Psoas muscle (tissue), 8 donors: Measurements from ENCODE around the gene P2RX1. TPM values are rescaled to one million over a fixed set of nuclear protein-coding genes. Genes with fewer than 3 reads are reported as not detected.
"Not testable (repeated sequence)": the region's sequence is repeated elsewhere in the genome, so short reads cannot be mapped to it uniquely, and the experiment has no call there.

Source experiments
- ATAC-seq, 4 donors: fragments of 200-7000 bp; cut with Tn5 transposase; one replicate each; pipeline ENCODE4 v1.9.1; 2020; ENCODE audit warnings: moderate library complexity in 3 of 4, mild to moderate bottlenecking in 2 of 4
- DNase-seq, 2 donors: peaks; one replicate each; pipeline ENCODE4 v3.0.0-alpha.2; 2020
- H3K27ac ChIP-seq: fragments of 200-600 bp; one replicate; pipeline ENCODE4 v1.8.0; 2022
- H3K27me3 ChIP-seq, 3 donors: fragments of 200-600 bp in 1 of 3; one replicate each; pipeline versions ENCODE4 v1.6.1 to v1.8.0; 2013 to 2022; ENCODE audit warnings: low read length in 2 of 3, mild to moderate bottlenecking in 2 of 3, moderate library complexity in 1 of 3; ENCODE audit not compliant: insufficient read depth in 3 of 3
- H3K36me3 ChIP-seq, 2 donors: fragments of 200-600 bp in 1 of 2; one replicate each; pipeline versions ENCODE4 v1.6.1 to v1.8.0; 2013 to 2022; ENCODE audit warnings: low read depth in 1 of 2, mild to moderate bottlenecking in 1 of 2, moderate library complexity in 1 of 2; ENCODE audit not compliant: insufficient read depth in 1 of 2
- H3K4me1 ChIP-seq: fragments of 200-600 bp; one replicate; pipeline ENCODE4 v1.8.0; 2022
- H3K4me3 ChIP-seq: fragments of 200-600 bp; one replicate; pipeline ENCODE4 v1.8.0; 2022; ENCODE audit warnings: mild to moderate bottlenecking
- H3K9me3 ChIP-seq: fragments of 200-600 bp; one replicate; pipeline ENCODE4 v1.8.0; 2022
- CTCF ChIP-seq: fragments of 200-600 bp; IDR thresholded peaks from one replicate; pipeline ENCODE4 v1.8.0; 2022; ENCODE audit warnings: antibody characterized with exemption
- WGBS, 3 donors: extraction: QIAGEN DNeasy Blood & Tissue Kit; methylation state at CpG; one replicate each; pipeline versions ENCODE4 v1.1.6 to v1.1.7; 2013; 5-methylcytosine and 5-hydroxymethylcytosine counted together
- intact Hi-C, 2 donors: fragments of 100-400 bp; cut with DNase I; formaldehyde crosslinking; loops; one replicate each; pipeline versions ENCODE4 v1.11.0 to v1.14.2; 2022
- polyA plus RNA-seq, 3 donors: library from polyadenylated mRNA; stranded (reverse); fragments of 200-250 nt; gene quantifications; one replicate each; pipeline ENCODE4 v1.2.3, GENCODE V29; 2013
- total RNA-seq, 4 donors: library from RNA; stranded (reverse); fragmentation: NEBNext Ultra II Directional in 2 of 4; extraction: Animal tissue kit (Norgen Biotek cat#: 25700) in 2 of 4; gene quantifications; one replicate each; pipeline versions ENCODE4 v1.2.1 to v1.2.4, GENCODE V29; 2021 to 2023
- donor health status: healthy with polysubstance abuse.
- donor health status: DM: no; HTN: no; CAD: no; lungs with moderate emphysema.
- donor health status: Bipolar disorder and iron deficiency.
- donor health status: healthy.
- donor health status: DM: yes; HTN: yes; CAD: no.
- donor health status: DM: no; HTN: no; CAD: no.
- donor health status: DM: no; HTN: no; CAD: no.
- donor health status: DM: yes; HTN: yes; CAD: no.

P2RX1 gene
- total and polyA plus RNA-seq, 7 donors = 0.06 to 0.94 (median 0.18) TPM

DNA sequence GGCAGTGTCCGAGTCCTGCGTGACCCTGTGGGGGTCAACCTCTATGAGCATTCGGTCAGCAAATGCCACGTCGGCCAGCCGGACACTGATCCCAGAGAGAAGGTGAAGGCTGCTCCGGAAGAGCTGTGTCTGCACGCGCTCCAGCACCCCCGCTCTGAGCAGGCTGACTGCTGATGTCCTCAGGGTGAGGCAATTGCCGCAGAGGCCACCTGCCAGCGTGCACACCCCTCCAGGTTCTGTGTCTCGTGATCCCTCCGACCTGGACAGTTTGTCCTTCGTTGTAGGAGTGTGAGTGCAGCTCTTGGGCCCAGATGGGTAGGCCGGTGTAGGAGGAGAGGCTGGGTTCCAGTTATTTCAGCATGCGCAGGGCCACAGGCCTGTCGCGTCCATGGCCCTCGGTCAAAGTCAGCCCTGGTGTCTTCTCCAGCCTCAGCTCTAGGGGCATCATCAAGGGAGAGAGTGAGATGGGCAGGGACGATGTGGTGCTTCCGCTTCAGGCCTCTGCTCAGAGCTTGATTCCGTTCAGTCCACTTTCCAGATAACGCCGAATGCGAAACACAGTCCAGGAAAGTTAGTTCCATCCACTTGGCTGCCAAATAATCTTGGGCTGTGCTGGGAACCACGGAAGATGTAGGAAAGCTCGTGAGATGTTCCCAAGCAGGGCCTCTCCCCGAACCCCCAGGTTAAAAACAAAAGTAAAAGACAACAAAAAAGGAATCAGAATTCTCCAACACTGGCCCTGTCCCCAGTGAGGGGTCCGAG is 55.1 kb downstream of the P2RX1 start:
- peaks cover 0 to 11% of the 10 kb centered on the region in 2 donors for H3K36me3 ChIP-seq
- no peak overlapping the region for H3K27ac ChIP-seq
- DNase-seq (no peak), ATAC-seq (no peak)
- H3K27me3 ChIP-seq = peaks cover 0 to 6% (median 0%) of the 10 kb centered on the region in 3 donors
- TF ChIP-seq CTCF = no peak
- no peaks in the 10 kb centered on the region for H3K9me3 ChIP-seq
- no peak overlapping the region for H3K4me3 ChIP-seq
- no peaks in the 10 kb centered on the region for H3K4me1 ChIP-seq
- intact Hi-C loops = loop anchor here in 1 of 2 donors (5.0 kb wide), 1 partner anchor 51 kb away; no protein-coding TSS in a partner anchor
- WGBS, 3 donors = 91 to 94% (median 94%) methylated on average over 30 of the region's 30 CpGs

DNA sequence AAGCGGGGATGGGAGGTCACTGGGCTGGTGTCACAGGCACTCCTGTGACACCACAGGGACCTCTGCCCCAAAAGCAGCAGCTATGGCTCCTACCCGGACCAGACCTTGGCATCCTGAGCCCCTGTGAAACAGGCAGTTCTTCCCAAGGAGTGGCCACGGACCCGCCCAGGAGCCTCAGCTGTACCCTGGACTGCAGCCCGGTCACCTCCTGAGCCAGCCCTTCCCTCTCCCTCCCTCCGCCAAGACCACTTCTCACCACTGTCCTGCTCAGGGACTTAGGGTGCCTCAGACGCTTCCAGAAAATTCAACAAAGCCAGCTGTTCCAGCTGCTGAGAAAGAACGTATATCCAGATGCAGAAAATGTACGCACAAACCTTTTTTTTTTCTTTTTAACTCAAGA is 56.3 kb downstream of the P2RX1 start:
- no peak for TF ChIP-seq CTCF
- Histone ChIP-seq H3K4me1 (no peaks in the 10 kb centered on the region), H3K27me3 (peaks cover 0 to 1% (median 0%) of the 10 kb centered on the region in 3 donors), H3K9me3 (no peaks in the 10 kb centered on the region), H3K27ac (no peak overlapping the region), H3K36me3 (peaks cover 0 to 11% of the 10 kb centered on the region in 2 donors), H3K4me3 (no peak overlapping the region)
- WGBS, 3 donors = 73 to 80% (median 73%) methylated on average over 9 of the region's 9 CpGs
- ATAC-seq (no peak), DNase-seq (no peak)
- intact Hi-C loops = loop anchor here in 1 of 2 donors (5.0 kb wide), 1 partner anchor 52 kb away; no protein-coding TSS in a partner anchor

- no peak overlapping the region for H3K4me3 ChIP-seq
- 70 to 78% (median 76%) methylated on average over 16 of the region's 16 CpGs for WGBS, 3 donors
- H3K4me1 ChIP-seq = no peaks in the 10 kb centered on the region
- ATAC-seq (no peak), DNase-seq (no peak)
- no peak overlapping the region for H3K27ac ChIP-seq
- TF ChIP-seq CTCF = no peak
- H3K36me3 ChIP-seq = peaks cover 0 to 11% of the 10 kb centered on the region in 2 donors
- no peaks in the 10 kb centered on the region for H3K9me3 ChIP-seq
- H3K27me3 ChIP-seq = no peaks in the 10 kb centered on the region
- intact Hi-C loops = no loop called here
Measured at GRCh38 chr17:3857261-3858105, 58.8 kb downstream of the P2RX1 start.

- H3K4me3 ChIP-seq, H3K36me3 ChIP-seq, H3K27ac ChIP-seq, intact Hi-C loops, ATAC-seq, H3K9me3 ChIP-seq, DNase-seq, H3K4me1 ChIP-seq, H3K27me3 ChIP-seq: not testable (repeated sequence)
- WGBS, 3 donors = 91 to 94% (median 93%) methylated on average over 10 to 29 of the region's 36 CpGs
Measured at GRCh38 chr17:3854204-3854603, 62.1 kb downstream of the P2RX1 start.

DNA sequence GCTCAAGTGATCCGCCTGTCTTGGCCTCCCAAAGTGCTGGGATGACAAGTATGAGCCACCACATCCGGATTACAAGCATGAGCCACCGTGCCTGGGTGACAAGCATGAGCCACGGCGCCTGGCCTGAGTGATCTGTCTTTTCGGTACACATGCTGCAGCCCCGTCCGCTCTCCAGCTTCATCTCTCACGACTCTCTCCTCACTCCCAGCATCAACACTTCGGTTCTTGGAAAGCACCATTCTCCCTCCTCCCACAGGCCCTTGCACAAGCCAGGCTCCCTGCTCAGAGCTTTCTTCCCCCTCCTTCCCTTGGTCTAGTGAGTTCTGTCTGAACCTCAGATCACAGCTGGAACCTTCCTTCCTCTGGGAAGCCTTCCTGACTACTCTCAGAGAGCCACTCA is 63.7 kb downstream of the P2RX1 start:
- H3K36me3 ChIP-seq = no peaks in the 10 kb centered on the region
- H3K4me3 ChIP-seq = no peak overlapping the region
- H3K27ac ChIP-seq = no peak overlapping the region
- intact Hi-C loops = no loop called here
- no peaks in the 10 kb centered on the region for H3K4me1 ChIP-seq
- DNase-seq (no peak), ATAC-seq (no peak)
- H3K27me3 ChIP-seq = peaks cover 0 to 5% (median 0%) of the 10 kb centered on the region in 3 donors
- 76 to 87% (median 80%) methylated on average over 10 of the region's 10 CpGs for WGBS, 3 donors
- no peak for TF ChIP-seq CTCF
- H3K9me3 ChIP-seq = no peaks in the 10 kb centered on the region
